GM18909 (cell line): ENCODE measurements around the gene CENPP.

ENCODE experiments used
- ATAC-seq: cut with Tn5 transposase; IDR thresholded peaks from one replicate; pipeline ENCODE4 v1.9.1; 2021; ENCODE audit warnings: mild to moderate bottlenecking; ENCODE audit not compliant: unreplicated experiment, poor library complexity

The CENPP gene

DNA sequence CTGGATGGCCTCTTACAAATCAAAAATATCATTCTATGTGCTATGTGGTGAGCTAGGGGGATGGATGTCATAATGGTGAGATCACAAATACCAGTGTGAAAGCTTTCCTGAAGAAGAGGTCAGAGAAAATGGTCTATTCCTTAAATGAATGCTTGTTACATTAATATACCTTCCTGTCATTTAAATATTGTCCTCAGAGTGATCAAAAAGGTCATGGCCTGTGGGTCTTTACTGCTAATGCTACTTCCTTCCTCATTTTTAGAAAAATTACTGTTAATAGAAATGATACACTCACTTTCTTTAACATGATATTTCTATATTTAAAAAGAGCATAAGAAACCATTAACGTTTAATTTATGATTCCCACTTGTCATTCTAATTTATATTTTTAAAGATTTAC is 88.8 kb downstream of the CENPP start:
- no peak for ATAC-seq

DNA sequence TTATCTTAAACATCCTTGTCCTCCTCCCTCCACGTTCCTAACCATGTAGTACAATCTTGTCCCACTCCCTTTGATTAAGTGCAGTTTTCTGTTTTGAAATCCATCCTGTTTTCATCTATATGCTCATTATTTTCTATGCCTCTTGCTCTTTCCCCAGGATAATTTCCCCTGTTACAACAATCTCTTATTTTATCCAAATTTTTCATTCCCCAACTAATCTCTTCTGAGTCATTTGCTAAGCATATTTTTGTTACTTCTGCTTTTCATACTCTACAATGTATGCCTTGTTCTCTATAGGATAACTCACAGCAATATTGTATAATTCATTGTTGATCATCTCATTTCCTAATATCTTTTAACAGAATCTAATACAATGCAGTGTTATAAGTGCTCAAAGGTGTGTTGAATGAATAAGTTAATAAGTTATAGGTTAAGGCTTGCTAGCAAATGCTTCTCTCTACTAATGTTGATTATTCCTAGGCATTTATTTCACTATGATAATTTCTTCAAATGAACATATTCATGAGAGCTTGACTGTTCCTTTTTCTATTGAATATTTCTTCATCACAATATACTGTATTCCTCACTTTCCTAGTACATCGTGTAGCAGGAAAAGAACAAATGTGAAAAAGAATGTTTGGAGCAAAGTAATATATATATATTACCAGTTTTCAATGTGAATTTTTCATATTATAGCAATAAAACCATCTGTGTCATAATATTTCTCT is 97.0 kb downstream of the CENPP start:
- no peak for ATAC-seq

DNA sequence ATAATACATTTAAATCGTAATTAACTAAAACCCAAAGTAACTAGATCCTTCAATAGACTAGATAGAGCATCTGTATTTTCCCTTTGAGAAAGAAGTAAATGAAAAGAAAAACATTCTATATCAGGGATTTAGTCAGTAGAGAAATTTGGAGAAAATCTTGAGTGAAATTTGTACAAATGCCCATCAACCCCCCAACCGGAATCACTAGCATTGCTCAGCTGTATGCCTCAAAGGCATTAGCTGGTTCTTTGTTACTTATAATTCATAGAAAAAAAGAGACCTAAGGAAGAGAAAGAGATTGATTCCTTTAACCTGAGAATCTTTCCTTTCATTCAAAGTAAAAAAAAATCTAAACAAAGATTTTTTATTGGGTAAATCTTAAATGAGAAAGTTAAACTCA is 97.9 kb downstream of the CENPP start:
- no peak for ATAC-seq

DNA sequence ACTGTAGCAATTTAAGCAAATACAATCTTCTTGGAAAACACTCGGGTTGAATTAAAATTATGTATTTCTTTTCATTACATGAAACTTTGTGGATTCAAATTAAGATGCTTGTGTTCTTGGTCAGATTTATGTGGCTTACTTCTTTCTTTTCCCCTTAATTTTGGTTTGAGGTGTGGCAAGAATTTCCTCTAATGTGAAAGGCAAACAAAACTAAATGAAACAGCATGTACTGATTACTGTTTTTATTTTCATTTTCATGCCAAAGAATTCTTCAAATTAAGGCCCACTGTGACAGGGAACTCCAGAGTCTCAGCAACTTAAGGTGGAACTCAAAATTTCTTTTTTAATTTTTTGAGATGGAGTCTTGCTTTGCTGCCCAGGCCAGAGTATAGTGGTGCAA is 98.6 kb downstream of the CENPP start, which contains the start of gene OMD:
Gene OMD (minus strand): TSS at position 132 of the 400 bp plus-strand sequence. CDS start 6,913 bp downstream, outside the sequence.
- no peak for ATAC-seq

DNA sequence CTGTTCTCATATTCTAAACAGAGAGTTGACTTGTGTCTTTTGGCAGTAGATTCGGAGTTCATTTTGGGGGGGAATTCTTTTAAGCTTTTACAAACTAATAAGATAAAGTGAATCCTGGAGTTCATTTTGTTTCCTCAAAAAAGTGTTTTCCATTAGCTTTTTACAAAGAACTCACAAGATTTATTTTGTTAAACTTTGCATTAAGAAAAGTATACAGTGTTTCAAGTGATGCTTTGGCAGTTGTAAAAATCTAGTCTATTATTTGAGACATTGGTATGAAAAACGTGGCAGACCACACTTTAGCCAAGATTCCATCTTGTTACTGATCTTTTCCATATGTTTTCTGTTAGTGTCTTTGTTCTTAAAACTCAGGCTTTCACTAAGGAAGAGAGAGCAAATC is 99.7 kb downstream of the CENPP start:
- no peak for ATAC-seq

DNA sequence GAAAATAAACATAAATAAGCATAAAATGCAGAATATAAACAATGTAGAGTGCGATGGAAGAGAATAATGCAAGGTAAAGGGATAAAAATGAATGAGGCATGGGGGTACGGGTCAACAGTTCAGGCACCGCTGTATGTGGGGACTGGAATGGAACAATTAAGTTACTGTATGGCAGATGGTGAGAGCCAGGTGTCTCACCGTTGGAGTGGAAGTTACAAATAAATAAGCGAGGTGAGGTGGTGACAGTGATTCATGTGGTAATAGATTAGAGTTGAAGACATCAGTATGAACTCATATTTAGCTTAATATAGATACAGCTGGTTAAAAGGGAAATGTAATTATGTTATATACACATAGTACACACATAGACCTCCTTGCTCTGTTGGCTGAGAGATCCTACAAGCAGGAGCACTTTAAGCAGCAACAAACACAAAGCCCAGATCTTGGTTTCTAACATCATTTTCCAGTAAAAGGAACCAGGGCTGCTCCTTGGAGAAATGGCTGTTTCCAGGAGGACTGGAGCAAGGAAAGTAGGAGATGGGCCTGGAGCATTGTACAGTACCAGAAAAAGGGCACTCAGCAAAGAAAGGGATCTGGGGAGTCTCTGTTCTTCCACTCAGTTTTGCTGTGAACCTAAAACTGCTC is 100.9 kb downstream of the CENPP start:
- ATAC-seq = no peak

DNA sequence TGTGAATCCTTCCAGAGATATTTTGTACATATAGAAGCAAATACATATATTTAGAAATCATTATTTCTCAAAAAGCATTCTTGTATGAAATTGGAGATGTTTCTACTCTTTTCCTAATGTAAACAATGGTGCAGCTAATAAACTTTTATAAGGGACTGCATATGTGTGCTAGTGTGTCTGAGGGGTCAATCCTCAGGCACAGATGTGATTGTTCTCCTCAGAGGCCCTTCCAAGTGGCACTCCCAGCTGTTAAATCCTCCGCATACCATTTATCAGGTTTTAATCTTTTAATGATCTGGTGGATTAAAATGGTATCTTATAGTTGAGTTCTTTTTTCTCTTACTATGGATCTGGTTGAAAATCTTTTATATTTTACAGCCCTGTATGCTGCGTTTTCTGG is 104.1 kb downstream of the CENPP start:
- ATAC-seq = no peak

DNA sequence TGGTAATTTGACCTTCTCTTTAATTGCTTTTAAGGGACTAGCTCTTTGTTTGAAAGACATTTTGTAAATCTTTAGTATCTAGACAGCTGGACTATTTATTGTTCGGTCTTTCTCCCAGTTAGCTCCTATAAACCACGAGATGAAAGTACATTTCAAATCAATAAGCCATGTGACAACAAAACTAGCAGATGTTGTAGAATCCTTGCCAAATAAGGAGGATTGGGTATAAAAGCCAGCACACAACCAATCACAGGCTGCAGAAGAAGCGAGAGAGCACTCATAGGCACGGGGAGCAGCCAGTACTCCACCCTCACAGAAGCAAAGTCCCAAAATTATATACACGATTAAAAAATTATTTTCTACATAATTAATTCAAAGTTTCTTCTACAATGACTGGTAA is 106.6 kb downstream of the CENPP start:
- ATAC-seq = no peak

DNA sequence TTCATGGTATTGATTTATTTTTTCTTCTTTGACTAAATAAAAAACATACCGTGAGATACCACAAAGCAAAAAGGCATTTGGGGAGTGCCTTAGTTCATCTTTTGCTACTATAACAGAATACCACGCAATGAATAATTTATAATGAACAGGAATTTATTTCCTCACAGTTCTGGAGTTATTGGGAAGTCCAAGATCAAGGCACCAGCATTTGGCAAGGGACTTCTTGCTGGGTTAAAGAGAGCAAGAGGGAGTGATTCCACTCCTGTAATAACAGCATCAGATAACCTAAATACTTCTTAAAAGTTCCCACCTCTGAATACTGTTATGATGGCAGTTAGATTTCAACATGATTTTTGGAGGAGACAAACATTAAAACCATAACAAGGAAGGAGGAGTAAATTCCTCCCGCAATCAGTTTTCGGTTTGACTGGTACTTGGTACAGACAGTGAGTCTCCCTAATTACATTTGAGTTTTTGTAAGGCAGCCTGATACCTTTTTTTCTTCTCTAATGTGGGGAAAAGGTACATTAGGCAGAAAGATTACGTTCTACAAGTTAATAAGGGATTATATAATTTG is 107.3 kb downstream of the CENPP start:
- no peak for ATAC-seq

DNA sequence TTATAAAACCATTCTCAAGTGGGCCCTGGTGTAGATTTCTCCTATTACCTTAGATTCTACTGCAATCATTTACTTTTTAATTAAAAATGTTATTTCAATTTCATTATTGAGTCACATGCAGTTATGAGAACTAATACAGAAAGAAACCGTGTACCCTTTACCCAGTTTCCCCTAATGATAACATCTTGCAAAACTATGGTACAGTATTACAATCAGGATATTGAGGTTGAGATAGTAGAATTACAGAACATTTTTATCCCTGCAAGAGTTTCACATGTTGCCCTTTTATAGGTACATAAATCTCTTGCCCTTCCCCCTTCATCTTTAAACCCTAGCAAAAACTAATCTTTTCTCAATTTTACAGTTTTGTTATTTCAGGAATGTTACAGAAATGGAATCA is 109.5 kb downstream of the CENPP start:
- ATAC-seq = no peak

DNA sequence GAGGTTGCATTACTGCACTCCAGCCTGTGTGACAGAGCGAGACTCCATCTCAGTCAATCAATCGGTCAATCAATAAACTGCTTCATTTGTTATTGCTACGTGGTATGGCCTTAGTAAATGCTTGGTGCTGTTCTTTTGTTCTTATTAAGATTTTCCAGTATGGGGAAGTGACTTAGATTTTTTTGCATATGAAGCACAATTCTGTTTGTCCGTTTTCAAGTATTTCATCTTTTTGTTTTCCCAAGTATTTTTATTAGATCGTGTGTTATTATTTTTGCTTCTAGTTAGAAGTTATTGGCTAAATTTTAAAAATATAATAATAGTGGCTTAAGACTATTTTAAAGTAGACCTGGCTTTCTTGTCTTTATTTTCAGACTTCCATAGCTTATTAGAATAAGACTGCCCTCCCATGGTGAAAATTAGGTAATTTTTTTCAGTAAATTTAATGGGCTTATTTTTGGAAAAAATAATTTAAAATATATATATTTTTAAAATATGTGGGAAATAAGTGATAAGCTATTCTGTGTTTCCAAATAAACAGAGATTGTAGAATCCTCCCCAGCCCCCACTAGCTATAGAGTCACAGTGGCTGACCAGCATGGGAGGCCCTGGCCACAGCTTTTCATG is 113.3 kb downstream of the CENPP start:
- ATAC-seq = no peak

DNA sequence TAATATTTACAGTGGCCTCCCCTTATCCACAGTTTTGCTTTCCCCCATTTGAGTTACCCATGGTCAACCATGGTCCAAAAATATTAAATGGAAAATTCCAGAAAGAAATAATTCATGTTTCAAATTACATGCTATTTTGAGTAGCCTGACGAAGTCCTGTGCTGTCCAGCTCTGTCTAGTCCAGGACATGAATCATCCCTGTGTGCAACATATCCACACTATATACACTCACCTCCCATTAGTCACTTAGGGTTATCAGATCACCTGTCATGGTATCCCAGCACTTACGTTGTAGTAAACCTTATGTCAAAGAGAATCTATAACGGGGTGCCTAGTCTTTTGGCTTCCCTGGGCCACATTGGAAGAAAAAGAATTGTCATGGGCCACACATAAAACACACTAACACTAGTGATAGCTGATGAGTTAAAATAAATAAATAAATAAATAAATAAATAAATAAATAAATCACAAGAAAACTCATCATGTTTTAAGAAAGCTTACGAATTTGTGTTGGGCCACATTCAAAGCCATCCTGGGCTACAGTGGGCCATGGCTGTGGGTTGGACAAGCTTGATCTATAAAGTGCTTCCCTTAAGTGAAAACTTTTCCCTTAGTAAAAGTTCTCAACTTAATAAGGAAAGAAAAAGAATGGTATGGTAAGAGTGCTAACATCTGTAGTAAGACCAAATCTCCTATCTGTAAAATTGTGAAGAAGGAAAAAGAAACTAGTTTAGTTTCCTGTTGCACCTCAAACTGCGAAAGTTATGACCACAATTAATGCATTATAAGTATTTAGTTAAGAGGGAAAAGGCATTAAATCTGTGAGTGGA is 114.4 kb downstream of the CENPP start:
- ATAC-seq = no peak

DNA sequence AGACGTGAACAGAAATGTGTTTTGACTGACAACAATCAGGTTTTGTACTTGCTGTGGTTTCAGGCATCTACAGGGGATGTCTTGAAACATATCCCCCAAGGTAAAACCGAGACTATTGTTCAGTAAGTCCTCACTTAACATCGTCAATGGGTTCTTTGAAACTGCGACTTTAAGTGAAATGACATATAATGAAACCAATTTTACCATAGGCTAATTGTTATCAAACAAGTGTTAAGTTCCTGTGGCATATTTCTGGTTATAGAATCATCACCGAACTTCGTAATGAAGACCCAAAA is 114.9 kb downstream of the CENPP start:
- ATAC-seq = no peak

DNA sequence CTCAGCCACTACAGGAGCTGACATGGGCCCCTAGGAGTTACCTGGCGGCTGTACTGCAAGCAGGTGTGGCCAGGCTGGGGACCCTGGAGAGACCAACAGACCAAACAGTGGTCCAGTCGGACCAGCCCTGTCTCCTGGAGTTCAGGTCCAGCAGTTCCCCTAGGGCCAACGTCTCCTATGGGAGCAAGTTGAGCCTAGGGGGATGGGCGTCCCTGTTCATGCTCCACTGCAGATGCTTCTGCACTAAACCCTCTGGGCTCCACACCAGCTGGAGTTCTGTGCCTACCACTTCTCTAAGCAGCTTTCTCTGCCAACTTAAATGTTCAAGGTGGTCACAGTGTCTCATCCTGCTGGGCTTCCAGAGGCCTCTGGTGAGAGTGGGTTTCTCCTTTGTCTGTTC is 119.1 kb downstream of the CENPP start:
- ATAC-seq = no peak

DNA sequence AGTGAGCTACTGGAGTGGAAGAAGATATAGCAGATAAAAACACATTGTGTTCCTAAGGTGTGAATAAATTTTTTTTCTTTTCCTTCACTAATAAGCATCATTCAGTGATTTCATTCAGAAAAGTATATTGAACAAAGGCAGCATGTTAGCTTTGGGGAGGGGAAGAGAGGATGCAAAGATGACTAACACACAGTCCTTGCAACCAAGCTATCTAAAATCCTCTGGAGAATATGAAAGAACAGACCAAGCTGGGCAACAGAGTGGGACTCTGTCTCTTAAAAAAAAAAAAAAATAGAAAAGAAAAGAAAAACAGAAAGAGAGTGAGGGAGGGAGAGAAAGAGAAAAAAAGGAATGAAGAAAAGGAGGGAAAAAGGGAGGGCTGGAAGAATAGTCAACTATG is 120.8 kb downstream of the CENPP start:
- ATAC-seq = no peak

DNA sequence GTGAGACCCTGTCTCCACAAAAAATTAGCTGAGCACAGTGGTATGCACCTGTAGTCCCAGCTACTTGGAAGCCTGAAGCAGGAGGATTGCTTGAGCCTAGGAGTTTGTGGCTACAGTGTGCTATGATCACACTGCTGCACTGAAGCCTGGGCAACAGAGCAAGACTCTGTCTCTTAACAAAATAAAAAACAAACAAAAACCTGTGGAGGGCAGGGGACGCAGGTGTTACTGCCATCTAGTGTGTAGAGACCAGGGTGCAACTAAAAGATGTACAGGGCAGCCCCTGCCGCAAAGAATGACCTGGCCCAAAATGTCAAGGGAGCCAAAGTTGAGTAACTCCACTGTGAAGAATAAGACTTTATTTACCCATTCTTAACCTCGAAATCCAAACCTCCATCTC is 129.5 kb downstream of the CENPP start:
- ATAC-seq = no peak

DNA sequence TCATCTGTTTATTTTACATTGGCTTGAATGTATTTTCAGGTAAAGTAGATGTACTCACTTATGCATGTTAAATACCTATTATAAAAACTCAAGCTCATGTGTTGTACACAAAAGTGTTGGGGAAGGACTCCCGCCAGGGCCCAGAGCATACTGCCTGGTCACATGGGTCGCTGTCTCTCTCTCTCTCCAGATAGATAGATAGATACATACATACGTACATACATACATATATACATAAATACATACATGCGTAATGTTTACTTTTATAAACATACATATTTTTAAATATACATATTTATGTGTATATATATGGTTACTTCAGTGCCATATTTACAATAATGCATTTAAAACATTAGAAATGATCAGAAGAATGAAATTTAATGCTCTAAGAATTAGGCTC is 131.8 kb downstream of the CENPP start:
- no peak for ATAC-seq

DNA sequence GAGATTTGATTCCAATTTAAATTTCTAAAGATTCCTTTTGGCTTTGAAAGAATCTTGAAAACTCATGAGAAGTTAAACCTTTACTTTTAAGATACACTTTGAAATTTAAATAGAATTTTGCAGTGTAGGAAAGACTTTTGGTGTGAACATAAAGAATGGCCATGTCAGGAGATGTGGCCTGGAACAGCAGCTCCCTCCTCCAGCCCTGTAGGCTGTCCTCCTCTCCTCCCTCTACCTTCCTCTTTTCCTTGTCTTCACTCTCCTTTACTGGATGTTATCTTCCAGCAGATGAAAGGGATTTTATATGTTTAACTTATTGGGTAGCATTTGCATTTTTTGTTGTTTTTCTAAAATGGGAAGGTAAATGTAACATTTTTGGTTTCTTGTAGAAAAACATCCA is 137.6 kb downstream of the CENPP start:
- ATAC-seq = no peak

DNA sequence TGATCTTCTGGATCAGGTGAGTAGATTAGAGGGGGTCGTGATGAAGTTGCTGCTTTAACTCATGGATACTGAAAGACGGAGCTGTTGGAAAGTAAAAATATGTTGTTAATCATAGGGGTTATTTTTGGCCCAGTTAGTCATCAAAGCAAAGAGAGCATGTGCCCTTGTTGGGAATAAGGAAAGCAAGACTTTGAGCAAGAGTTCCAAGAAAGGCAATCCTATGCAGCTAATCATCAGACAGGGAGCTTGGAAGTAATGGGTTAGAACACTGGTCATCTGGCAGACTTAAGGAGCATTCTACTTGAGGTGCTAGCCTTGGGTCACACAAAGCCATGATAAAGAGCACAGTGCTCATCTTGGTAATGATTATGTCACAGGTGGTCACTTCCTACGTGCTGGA is 138.2 kb downstream of the CENPP start:
- no peak for ATAC-seq

DNA sequence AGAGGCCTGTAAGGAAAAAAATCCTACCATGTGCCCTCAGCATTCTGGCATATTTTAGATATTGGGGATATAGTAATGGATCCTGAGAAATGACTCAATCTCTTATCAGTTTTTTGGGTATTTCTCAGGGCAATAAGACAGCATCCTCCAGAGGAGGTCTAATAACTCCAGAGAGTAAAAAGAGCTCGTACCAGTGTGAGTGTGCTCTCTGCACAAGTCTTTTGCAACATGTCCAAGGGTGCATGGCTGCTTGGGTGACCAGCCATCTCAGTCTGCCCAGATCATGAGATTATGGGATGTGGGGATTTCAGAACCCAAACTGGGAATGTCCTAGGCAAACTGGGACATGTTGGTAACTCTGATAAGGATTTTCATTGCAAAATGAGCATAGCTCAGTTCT is 141.3 kb downstream of the CENPP start:
- ATAC-seq = no peak

DNA sequence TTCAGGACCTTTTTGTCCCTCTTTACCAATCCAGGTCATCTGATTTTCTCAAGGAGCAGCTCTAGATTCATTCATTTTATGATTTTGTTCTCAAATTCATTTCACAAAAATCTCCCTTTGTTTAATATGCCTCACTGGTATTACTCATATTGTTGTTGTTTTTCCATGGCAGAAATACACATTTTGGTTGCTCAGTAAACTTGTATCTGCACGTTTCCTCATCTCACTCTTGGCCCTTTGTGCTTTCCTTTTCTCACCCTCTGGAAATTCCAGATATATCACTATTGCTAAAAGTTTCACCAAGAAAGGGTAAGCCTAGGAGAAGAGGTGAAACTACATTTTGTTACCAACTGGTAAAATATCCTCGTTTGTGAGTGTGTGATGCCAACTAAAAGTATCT is 141.8 kb downstream of the CENPP start:
- ATAC-seq = no peak
